Lower leg skin (tissue), 4 donors: ENCODE measurements around the gene BAG3. TPM values are rescaled to one million over a fixed set of nuclear protein-coding genes. Genes with fewer than 3 reads are reported as not detected.
A peak's percentile ranks its signal among the peaks of the same experiment; 100 is the strongest.
"Not testable (repeated sequence)": the region's sequence is repeated elsewhere in the genome, so short reads cannot be mapped to it uniquely, and the experiment has no call there.

Experiments
- DNase-seq, 2 donors: peaks; one replicate each; pipeline ENCODE4 v3.0.0-alpha.2; 2019; ENCODE audit warnings: low spot score in 2 of 2
- H3K4me3 ChIP-seq: fragments of 200-600 bp; sonication (generic); 2 replicates; pipeline ENCODE4 v1.5.1; 2017; ENCODE audit warnings: mild to moderate bottlenecking, low read depth; ENCODE audit not compliant: poor library complexity, severe bottlenecking
- CTCF ChIP-seq, 3 donors: fragments of 450-650 bp; IDR thresholded peaks; one replicate each; pipeline ENCODE4 v1.5.1; 2016; ENCODE audit warnings: antibody characterized with exemption in 3 of 3, mild to moderate bottlenecking in 3 of 3, moderate library complexity in 2 of 3
- POLR2A ChIP-seq, 2 donors: fragments of 450-650 bp; IDR thresholded peaks; one replicate each; pipeline ENCODE4 v1.6.1; 2016 to 2017; ENCODE audit warnings: antibody characterized with exemption in 2 of 2, mild to moderate bottlenecking in 1 of 2, moderate library complexity in 1 of 2
- WGBS, 2 donors: methylation state at CpG; one replicate each; pipeline ENCODE4 v1.1.5; 2018; 5-methylcytosine and 5-hydroxymethylcytosine counted together
- intact Hi-C: fragments of 100-400 bp; cut with DNase I; formaldehyde crosslinking; loops from one replicate; pipeline ENCODE4 v1.15.0; 2023; ENCODE audit warnings: low total_unique reads
- total RNA-seq, 4 donors: library from RNA; depleted of rRNA; stranded (reverse); fragments of >200 nt; gene quantifications; one replicate each; pipeline ENCODE4 v1.1.0, GENCODE V29; 2016

BAG3 gene
- total RNA-seq, 4 donors from 2014 or later, result 55.5 to 87.8 (median 77.9) TPM

DNA sequence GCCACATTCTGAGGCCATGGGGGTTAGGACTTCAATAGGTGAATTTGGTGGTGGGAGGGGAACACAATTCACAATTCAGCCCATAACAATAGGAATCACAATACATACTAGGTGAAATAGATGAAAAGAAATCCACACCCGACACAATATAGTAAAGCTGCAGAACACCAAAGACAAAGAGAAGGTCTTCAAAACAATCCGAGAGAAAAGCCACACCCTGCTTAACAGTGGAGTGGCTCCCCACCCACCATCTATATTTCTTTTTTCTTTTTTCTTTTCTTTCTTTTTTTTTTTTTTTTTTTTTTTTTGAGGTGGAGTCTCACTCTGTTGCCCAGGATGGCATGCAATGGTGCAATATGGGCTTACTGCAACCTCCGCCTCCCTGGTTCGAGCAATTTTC is 39.7 kb upstream of the BAG3 start:
- intact Hi-C loops, result no loop called here
- no peak overlapping the region for H3K4me3 ChIP-seq
- WGBS, 2 donors, result 68 to 76% methylated on average over 4 of the region's 4 CpGs
- no peak for TF ChIP-seq POLR2A (IDR thresholded peaks at IDR 0.05)
- no peak for TF ChIP-seq CTCF (IDR thresholded peaks at IDR 0.05)
- no peak for DNase-seq

- no peak overlapping the region for H3K4me3 ChIP-seq
- intact Hi-C loops, result no loop called here
- DNase-seq, result peak in 1 of 2 donors; percentile 37
- TF ChIP-seq POLR2A (IDR thresholded peaks at IDR 0.05), result no peak
- TF ChIP-seq CTCF (IDR thresholded peaks at IDR 0.05), result no peak
- WGBS, 2 donors, result 94 to 96% methylated on average over 6 of the region's 6 CpGs
These were observed 37.4 kb upstream of the BAG3 start for GRCh38 chr10:119613741-119614140.

- intact Hi-C loops, result no loop called here
- no peak for TF ChIP-seq CTCF (IDR thresholded peaks at IDR 0.05)
- no peak for TF ChIP-seq POLR2A (IDR thresholded peaks at IDR 0.05)
- peak in 1 of 2 donors; percentile 21 for DNase-seq
- 88 to 89% methylated on average over 5 of the region's 5 CpGs for WGBS, 2 donors
- H3K4me3 ChIP-seq, result no peak overlapping the region
These were observed 36.5 kb upstream of the BAG3 start for GRCh38 chr10:119614686-119615085.

GRCh38 chr10:119616882-119617570 is 34.2 kb upstream of the BAG3 start:
- no peak overlapping the region for H3K4me3 ChIP-seq
- intact Hi-C loops, result no loop called here
- no peak for TF ChIP-seq POLR2A (IDR thresholded peaks at IDR 0.05)
- DNase-seq, result no peak
- WGBS, 2 donors, result 72 to 77% methylated on average over 13 of the region's 13 CpGs

GRCh38 chr10:119619215-119619614 is 32.0 kb upstream of the BAG3 start:
- WGBS, 2 donors, result 16 to 28% methylated on average over 2 of the region's 2 CpGs
- intact Hi-C loops, result no loop called here
- no peak for DNase-seq
- no peak overlapping the region for H3K4me3 ChIP-seq
- TF ChIP-seq POLR2A (IDR thresholded peaks at IDR 0.05), result no peak
- no peak for TF ChIP-seq CTCF (IDR thresholded peaks at IDR 0.05)

DNA sequence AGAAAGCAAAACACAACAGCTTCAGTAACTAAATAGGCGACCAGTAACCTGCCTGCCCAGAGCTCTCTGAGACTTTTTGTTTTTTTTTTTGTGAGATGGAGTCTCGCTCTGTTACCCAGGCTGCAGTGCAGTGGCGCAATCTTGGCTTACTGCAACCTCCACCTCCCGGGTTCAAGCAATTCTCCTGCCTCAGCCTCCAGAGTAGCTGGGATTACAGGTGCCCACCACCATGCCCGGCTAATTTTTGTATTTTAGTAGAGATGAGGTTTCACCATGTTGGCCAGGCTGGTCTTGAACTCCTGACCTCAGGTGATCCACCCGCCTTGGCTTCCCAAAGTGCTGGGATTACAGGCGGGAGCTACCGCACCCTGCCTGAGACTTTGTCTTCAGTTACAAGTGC is 31.4 kb upstream of the BAG3 start:
- DNase-seq, intact Hi-C loops, H3K4me3 ChIP-seq: not testable (repeated sequence)
- 87 to 88% methylated on average over 8 of the region's 8 CpGs for WGBS, 2 donors
